AG09319 (cell line): ENCODE data around the gene OGFOD3.
"Not testable (repeated sequence)": the region's sequence is repeated elsewhere in the genome, so short reads cannot be mapped to it uniquely, and the experiment has no call there.

Experiments
- DNase-seq: peaks from one replicate; pipeline ENCODE4 v3.0.0-alpha.2; 2010; ENCODE audit warnings: low read depth; ENCODE audit errors: extremely low read depth
- CTCF ChIP-seq: IDR thresholded peaks from 2 replicates; pipeline ENCODE4 v1.5.1; 2011; ENCODE audit warnings: low read depth, mild to moderate bottlenecking, inconsistent platforms, low read length, moderate library complexity

The OGFOD3 gene

GRCh38 chr17:82376042-82376730 is 42.2 kb downstream of the OGFOD3 start:
- no peak for DNase-seq
- TF ChIP-seq CTCF: no peak

DNA sequence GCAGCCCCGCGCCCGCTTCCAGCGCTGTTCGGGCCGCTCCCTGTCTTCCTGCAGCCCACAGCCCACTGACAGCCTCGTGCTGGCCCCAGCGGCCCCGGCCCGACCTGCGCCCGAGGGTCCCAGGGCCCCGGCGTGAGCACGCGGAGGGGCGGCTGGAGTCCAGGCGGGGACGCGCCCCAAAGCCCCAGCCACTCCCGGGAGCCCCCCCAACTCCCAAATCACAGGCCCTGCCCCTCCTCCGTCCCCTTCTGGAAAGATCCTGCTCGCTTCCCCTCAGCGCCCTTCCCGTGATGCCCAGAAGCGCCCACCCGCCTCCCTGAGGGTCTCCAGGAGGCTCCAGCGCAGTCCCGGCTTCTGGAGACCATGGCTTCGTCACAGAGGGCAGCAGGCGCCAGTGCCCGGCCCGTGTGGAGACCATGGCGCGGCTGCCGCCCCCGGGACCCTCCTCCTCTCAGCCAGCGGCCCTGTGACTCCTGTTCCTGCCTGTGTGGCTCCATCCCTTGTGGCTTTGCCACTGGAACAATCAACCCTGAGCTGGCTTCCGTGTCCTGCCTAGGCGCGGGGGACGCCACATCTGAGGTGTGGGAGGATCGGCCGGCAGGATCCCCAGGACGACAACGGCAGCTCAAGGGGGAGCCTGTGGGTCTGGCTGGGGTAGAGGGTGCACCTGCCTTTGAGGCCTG is 42.9 kb downstream of the OGFOD3 start:
- DNase-seq: no peak
- TF ChIP-seq CTCF: no peak

DNA sequence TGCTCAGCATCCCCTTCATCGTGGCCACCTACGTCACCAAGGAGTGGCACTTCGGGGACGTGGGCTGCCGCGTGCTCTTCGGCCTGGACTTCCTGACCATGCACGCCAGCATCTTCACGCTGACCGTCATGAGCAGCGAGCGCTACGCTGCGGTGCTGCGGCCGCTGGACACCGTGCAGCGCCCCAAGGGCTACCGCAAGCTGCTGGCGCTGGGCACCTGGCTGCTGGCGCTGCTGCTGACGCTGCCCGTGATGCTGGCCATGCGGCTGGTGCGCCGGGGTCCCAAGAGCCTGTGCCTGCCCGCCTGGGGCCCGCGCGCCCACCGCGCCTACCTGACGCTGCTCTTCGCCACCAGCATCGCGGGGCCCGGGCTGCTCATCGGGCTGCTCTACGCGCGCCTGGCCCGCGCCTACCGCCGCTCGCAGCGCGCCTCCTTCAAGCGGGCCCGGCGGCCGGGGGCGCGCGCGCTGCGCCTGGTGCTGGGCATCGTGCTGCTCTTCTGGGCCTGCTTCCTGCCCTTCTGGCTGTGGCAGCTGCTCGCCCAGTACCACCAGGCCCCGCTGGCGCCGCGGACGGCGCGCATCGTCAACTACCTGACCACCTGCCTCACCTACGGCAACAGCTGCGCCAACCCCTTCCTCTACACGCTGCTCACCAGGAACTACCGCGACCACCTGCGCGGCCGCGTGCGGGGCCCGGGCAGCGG is 43.6 kb downstream of the OGFOD3 start:
- TF ChIP-seq CTCF: no peak
- no peak for DNase-seq

- DNase-seq: no peak
- TF ChIP-seq CTCF: no peak
Measured at GRCh38 chr17:82373731-82374625, 44.4 kb downstream of the OGFOD3 start.

GRCh38 chr17:82373072-82373452 is 45.3 kb downstream of the OGFOD3 start:
- not testable (repeated sequence) for DNase-seq

- no peak for DNase-seq
- no peak for TF ChIP-seq CTCF
Measured at GRCh38 chr17:82372249-82373071, 45.9 kb downstream of the OGFOD3 start.
